Measurements from ENCODE around the gene RPL22L1.
"Not testable (repeated sequence)": the region's sequence is repeated elsewhere in the genome, so short reads cannot be mapped to it uniquely, and the experiment has no call there.

- TF ChIP-seq CTCF (conservative IDR thresholded peaks at IDR 0.05; ENCODE audit: low read depth, low read length); EZH2 (IDR thresholded peaks at IDR 0.05; ENCODE audit: low read length, unreplicated experiment); EZH2phosphoT487 (IDR thresholded peaks at IDR 0.05; ENCODE audit: borderline replicate concordance, low read length): not testable (repeated sequence)
Measured at GRCh38 chr3:170897199-170897598, 27.2 kb upstream of the RPL22L1 start.

Data from PC-3 (cell line).